Measurements from ENCODE around the gene USP35.
"Not testable (repeated sequence)": the region's sequence is repeated elsewhere in the genome, so short reads cannot be mapped to it uniquely, and the experiment has no call there.

Gene USP35

DNA sequence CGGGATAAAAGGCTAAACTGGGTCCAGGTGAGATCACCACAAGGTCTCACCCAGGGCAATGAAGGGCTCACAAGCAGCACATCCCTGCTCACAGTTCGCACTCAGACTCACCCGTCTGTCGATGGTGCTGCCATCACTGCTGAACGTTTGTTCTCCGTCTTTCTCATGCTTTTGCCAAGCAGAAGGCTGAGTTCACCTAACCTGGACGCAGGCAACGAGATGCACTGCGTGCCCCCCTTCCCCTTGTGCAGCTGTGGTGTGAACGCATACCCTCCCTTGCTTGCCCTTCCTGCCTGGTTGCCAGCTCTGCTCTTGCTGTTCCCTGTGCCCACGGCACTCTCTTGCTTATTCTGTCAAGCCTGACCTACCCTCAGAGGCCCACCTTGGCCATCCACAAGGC is 18.3 kb upstream of the USP35 start:
- no peak overlapping the region for H3K4me3 ChIP-seq (ENCODE audit: low read depth, low read length)
- TF ChIP-seq CTCF (IDR thresholded peaks at IDR 0.05; ENCODE audit: control insufficient read depth, extremely low read depth, insufficient read depth) = no peak
- no peak for DNase-seq (ENCODE audit: low read depth)

DNA sequence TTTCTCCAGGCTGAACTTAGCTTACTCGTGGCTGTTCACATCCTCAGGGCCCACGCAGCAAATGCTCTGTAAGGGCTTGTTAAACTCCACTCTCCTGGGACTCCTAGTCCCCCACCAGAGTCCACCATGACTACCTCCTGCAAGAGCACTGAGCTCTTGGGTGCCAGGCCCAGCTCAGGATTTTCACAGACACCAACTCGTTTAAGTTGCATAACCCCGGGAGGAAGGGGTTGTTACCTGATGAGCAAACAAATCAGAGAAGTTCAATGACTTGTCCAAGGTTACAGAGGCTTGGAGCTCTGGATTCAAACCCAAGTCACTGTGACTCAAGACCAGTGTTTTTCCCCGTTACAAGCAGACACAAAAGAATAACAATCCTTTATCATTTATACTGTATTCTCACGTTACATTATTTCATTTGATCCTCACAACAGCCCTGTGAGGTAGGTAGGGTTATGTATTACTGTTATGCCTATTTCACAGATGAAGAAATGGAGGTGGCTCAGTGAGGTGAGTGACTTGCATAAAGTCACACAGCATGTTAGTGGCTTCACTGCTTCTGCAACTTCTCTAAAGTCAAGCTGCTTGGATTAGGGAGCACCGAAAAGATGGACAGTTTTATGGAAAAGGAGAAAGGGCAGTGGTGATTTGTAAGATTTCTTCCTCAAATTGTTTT is 17.7 kb upstream of the USP35 start:
- no peak for TF ChIP-seq CTCF (IDR thresholded peaks at IDR 0.05; ENCODE audit: control insufficient read depth, extremely low read depth, insufficient read depth)
- no peak overlapping the region for H3K4me3 ChIP-seq (ENCODE audit: low read depth, low read length)
- no peak for DNase-seq (ENCODE audit: low read depth)

DNA sequence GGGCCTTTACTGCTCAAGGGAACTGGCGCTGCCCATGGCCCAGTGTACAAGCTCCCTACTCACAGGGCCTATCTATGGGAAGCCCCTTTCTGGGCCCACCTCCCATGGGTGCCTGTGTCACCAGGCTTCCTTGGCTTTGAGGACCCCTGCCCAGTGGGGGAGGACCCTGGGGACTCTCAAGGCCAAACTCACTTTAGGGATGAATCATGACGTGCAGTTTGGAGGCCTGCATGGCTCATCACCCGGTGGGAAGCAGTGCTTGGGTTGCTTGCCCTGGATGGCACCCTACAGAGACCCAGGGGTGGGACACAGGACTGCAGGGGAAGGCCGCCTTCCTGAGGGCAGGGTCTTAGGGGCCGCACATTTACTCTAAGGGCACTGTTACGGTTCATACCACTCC is 16.8 kb upstream of the USP35 start:
- TF ChIP-seq CTCF (IDR thresholded peaks at IDR 0.05; ENCODE audit: control insufficient read depth, extremely low read depth, insufficient read depth) = no peak
- DNase-seq (ENCODE audit: low read depth) = no peak

GRCh38 chr11:78175862-78176261 is 12.9 kb upstream of the USP35 start:
- not testable (repeated sequence) for H3K4me3 ChIP-seq (ENCODE audit: low read depth, low read length); DNase-seq (ENCODE audit: low read depth)

More for the DNA sequence above, 16.8 kb upstream of the USP35 start:
- H3K4me3 ChIP-seq (ENCODE audit: low read depth, low read length) = no peak overlapping the region

- TF ChIP-seq CTCF (IDR thresholded peaks at IDR 0.05; ENCODE audit: control insufficient read depth, extremely low read depth, insufficient read depth) = no peak
- H3K4me3 ChIP-seq (ENCODE audit: low read depth, low read length) = no peak overlapping the region
- no peak for DNase-seq (ENCODE audit: low read depth)
Measured at GRCh38 chr11:78176605-78177141, 12.0 kb upstream of the USP35 start.

DNA sequence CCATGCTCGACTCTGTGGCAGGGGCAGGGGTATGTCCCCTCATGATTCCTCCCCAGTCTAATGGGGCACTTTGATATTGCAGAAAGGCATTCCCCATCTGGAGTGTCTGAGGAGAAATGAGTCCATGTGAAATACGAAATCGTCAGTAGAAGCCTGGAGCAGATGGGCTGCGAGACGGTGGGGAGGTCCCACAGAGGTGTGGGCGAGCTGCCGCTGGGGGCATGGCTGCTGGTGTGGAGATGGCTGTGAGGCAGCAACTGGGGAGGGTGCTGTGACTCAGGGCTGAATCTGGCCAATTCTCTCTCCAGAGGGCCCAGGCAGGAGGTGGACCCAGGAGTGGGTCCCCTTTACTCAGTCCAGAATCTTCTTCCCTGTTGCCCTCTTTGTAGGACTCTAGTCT is 11.5 kb upstream of the USP35 start:
- no peak for DNase-seq (ENCODE audit: low read depth)
- no peak for TF ChIP-seq CTCF (IDR thresholded peaks at IDR 0.05; ENCODE audit: control insufficient read depth, extremely low read depth, insufficient read depth)
- no peak overlapping the region for H3K4me3 ChIP-seq (ENCODE audit: low read depth, low read length)

GRCh38 chr11:78179459-78180071 is 9.2 kb upstream of the USP35 start:
- DNase-seq (ENCODE audit: low read depth) = no peak
- no peak for TF ChIP-seq CTCF (IDR thresholded peaks at IDR 0.05; ENCODE audit: control insufficient read depth, extremely low read depth, insufficient read depth)
- H3K4me3 ChIP-seq (ENCODE audit: low read depth, low read length) = no peak overlapping the region
